Adipose tissue (tissue), 3 donors: ENCODE results near the gene TMEM238. TPM values are rescaled to one million over a fixed set of nuclear protein-coding genes. Genes with fewer than 3 reads are reported as not detected.
"Not testable (repeated sequence)": the region's sequence is repeated elsewhere in the genome, so short reads cannot be mapped to it uniquely, and the experiment has no call there.

Experiments used
- H3K27ac ChIP-seq: one replicate; pipeline ENCODE4 v1.5.1; 2013; ENCODE audit warnings: low read depth, low read length
- WGBS, 3 donors: extraction: QIAGEN DNeasy Blood & Tissue Kit; methylation state at CpG; one replicate each; pipeline ENCODE4 v1.1.7; 2013; 5-methylcytosine and 5-hydroxymethylcytosine counted together
- polyA plus RNA-seq, 3 donors: library from polyadenylated mRNA; stranded (reverse); fragments of 200-250 nt; gene quantifications; one replicate each; pipeline ENCODE4 v1.2.3, GENCODE V29; 2013
- donor health status: healthy with polysubstance abuse.
- donor health status: Bipolar disorder and iron deficiency.
- donor health status: healthy.

TMEM238 gene
- under 1 TPM in 2 of 3 donors, not detected in 1; 0.16 to 0.90 TPM for polyA plus RNA-seq

- 11 to 17% (median 16%) methylated on average over 71 to 72 of the region's 72 CpGs for WGBS, 3 donors
- H3K27ac ChIP-seq: peak within 1 kb of the TSS; percentile 12
Measured at GRCh38 chr19:55384131-55384919, at the start of gene TMEM238. Gene TMEM238 (minus strand): TSS chr19:55384292. CDS start chr19:55384259, 33 bp downstream.

- H3K27ac ChIP-seq: no peak overlapping the region
- 5 to 13% (median 10%) methylated on average over 42 to 48 of the region's 48 CpGs for WGBS, 3 donors
Measured at GRCh38 chr19:55433292-55433691, 49.2 kb upstream of the TMEM238 start.

- WGBS, 3 donors: 81 to 86% (median 85%) methylated on average over 14 of the region's 14 CpGs
Measured at GRCh38 chr19:55432241-55432959, 48.3 kb upstream of the TMEM238 start.

GRCh38 chr19:55431183-55431582 lies 47.1 kb upstream of the TMEM238 start:
- H3K27ac ChIP-seq: no peak overlapping the region
- WGBS, 3 donors: 86 to 94% (median 92%) methylated on average over 1 of the region's 1 CpG

More at GRCh38 chr19:55432241-55432959, 48.3 kb upstream of the TMEM238 start:
- H3K27ac ChIP-seq: no peak overlapping the region

GRCh38 chr19:55426042-55426441 lies 42.0 kb upstream of the TMEM238 start:
- no peak overlapping the region for H3K27ac ChIP-seq
- 49 to 78% (median 72%) methylated on average over 2 of the region's 2 CpGs for WGBS, 3 donors

GRCh38 chr19:55424518-55424917 lies 40.4 kb upstream of the TMEM238 start:
- H3K27ac ChIP-seq: no peak overlapping the region
- WGBS, 3 donors: 74 to 83% (median 83%) methylated on average over 3 of the region's 3 CpGs

- H3K27ac ChIP-seq: no peak overlapping the region
- 69 to 76% (median 75%) methylated on average over 13 of the region's 13 CpGs for WGBS, 3 donors
Measured at GRCh38 chr19:55423225-55424005, 39.3 kb upstream of the TMEM238 start.

- 37 to 65% (median 46%) methylated on average over 4 of the region's 4 CpGs for WGBS, 3 donors
- H3K27ac ChIP-seq: not testable (repeated sequence)
Measured at GRCh38 chr19:55421281-55421680, 37.2 kb upstream of the TMEM238 start.

- H3K27ac ChIP-seq: no peak overlapping the region
- 65 to 79% (median 71%) methylated on average over 5 of the region's 5 CpGs for WGBS, 3 donors
Measured at GRCh38 chr19:55419624-55420236, 35.6 kb upstream of the TMEM238 start.

- H3K27ac ChIP-seq: no peak overlapping the region
- WGBS, 3 donors: 49 to 68% (median 66%) methylated on average over 5 of the region's 5 CpGs
Measured at GRCh38 chr19:55419103-55419502, 35.0 kb upstream of the TMEM238 start.

- H3K27ac ChIP-seq: no peak overlapping the region
- 7 to 21% (median 16%) methylated on average over 7 of the region's 7 CpGs for WGBS, 3 donors
Measured at GRCh38 chr19:55418185-55418584, 34.1 kb upstream of the TMEM238 start.

GRCh38 chr19:55410168-55410567 lies 26.1 kb upstream of the TMEM238 start:
- H3K27ac ChIP-seq: no peak overlapping the region
- WGBS, 3 donors: 94 to 98% (median 95%) methylated on average over 2 of the region's 2 CpGs

- WGBS, 3 donors: 89 to 98% (median 98%) methylated on average over 8 of the region's 8 CpGs
- not testable (repeated sequence) for H3K27ac ChIP-seq
Measured at GRCh38 chr19:55409179-55409578, 25.1 kb upstream of the TMEM238 start.

- WGBS, 3 donors: 54 to 71% (median 62%) methylated on average over 9 of the region's 9 CpGs
- peak overlapping the region; percentile 82 for H3K27ac ChIP-seq
Measured at GRCh38 chr19:55408533-55408872, 24.4 kb upstream of the TMEM238 start.

GRCh38 chr19:55407800-55408532 lies 23.9 kb upstream of the TMEM238 start:
- peak overlapping the region; percentile 97 for H3K27ac ChIP-seq
- 0 to 1% (median 1%) methylated on average over 67 to 72 of the region's 72 CpGs for WGBS, 3 donors

GRCh38 chr19:55407550-55407799 lies 23.4 kb upstream of the TMEM238 start, which contains the start of gene UBE2S:
Gene UBE2S (minus strand): TSS chr19:55407788. CDS start chr19:55407589, 199 bp downstream.
- peak within 1 kb of the TSS; percentile 97 for H3K27ac ChIP-seq
- 0 to 2% (median 1%) methylated on average over 29 to 36 of the region's 36 CpGs for WGBS, 3 donors

- 9 to 19% (median 16%) methylated on average over 28 to 35 of the region's 35 CpGs for WGBS, 3 donors
- peak overlapping the region; percentile 20 for H3K27ac ChIP-seq
Measured at GRCh38 chr19:55406826-55407549, 22.9 kb upstream of the TMEM238 start.
